Heart left ventricle (tissue), 16 donors: ENCODE data around the gene ZNF683. TPM values are rescaled to one million over a fixed set of nuclear protein-coding genes. Genes with fewer than 3 reads are reported as not detected.
A peak's percentile ranks its signal among the peaks of the same experiment; 100 is the strongest.

ENCODE experiments used
- ATAC-seq, 4 donors: fragments of 200-7000 bp; cut with Tn5 transposase; one replicate each; pipeline ENCODE4 v1.9.1; 2020 to 2022; ENCODE audit warnings: moderate library complexity in 4 of 4, mild to moderate bottlenecking in 3 of 4, moderate number of reproducible peaks in 1 of 4
- DNase-seq, 5 donors: peaks; one replicate each; pipeline ENCODE4 v3.0.0-alpha.2; 2020
- H3K27ac ChIP-seq, 12 donors: fragments of 200-600 bp; sonication (generic) in 4 of 12; one replicate each; pipeline versions ENCODE4 v1.5.0 to v1.8.0; 2016 to 2022; ENCODE audit warnings: mild to moderate bottlenecking in 2 of 12
- H3K27me3 ChIP-seq, 9 donors: fragments of 200-600 bp; sonication (generic) in 2 of 9; one replicate each; pipeline versions ENCODE4 v1.5.1 to v1.8.0; 2016 to 2022; ENCODE audit warnings: mild to moderate bottlenecking in 3 of 9
- H3K36me3 ChIP-seq, 9 donors: fragments of 200-600 bp; sonication (generic) in 2 of 9; one replicate each; pipeline versions ENCODE4 v1.5.0 to v1.8.0; 2018 to 2022; ENCODE audit warnings: mild to moderate bottlenecking in 2 of 9
- H3K4me1 ChIP-seq, 12 donors: fragments of 200-600 bp; sonication (generic) in 4 of 12; one replicate each; pipeline versions ENCODE4 v1.5.0 to v1.8.0; 2016 to 2022; ENCODE audit warnings: mild to moderate bottlenecking in 3 of 12
- H3K4me3 ChIP-seq, 12 donors: fragments of 200-600 bp; sonication (generic) in 4 of 12; one replicate each; pipeline versions ENCODE4 v1.5.0 to v1.8.0; 2017 to 2022; ENCODE audit warnings: mild to moderate bottlenecking in 9 of 12, moderate library complexity in 4 of 12
- H3K9me3 ChIP-seq, 12 donors: fragments of 200-600 bp; sonication (generic) in 4 of 12; one replicate each; pipeline versions ENCODE4 v1.5.0 to v1.8.0; 2016 to 2022; ENCODE audit warnings: mild to moderate bottlenecking in 1 of 12
- CTCF ChIP-seq, 12 donors: fragments of 200-600 bp; sonication (generic) in 4 of 12; IDR thresholded peaks; one replicate each; pipeline versions ENCODE4 v1.5.0 to v1.8.0; 2018 to 2022; ENCODE audit warnings: antibody characterized with exemption in 12 of 12, mild to moderate bottlenecking in 5 of 12
- POLR2A ChIP-seq, 2 donors: fragments of 450-650 bp; IDR thresholded peaks; one replicate each; pipeline ENCODE4 v1.6.1; 2017; ENCODE audit warnings: antibody characterized with exemption in 2 of 2, mild to moderate bottlenecking in 2 of 2, moderate library complexity in 2 of 2
- WGBS, 4 donors: extraction: QIAGEN DNeasy Blood & Tissue Kit in 2 of 4; methylation state at CpG; one replicate each; pipeline versions ENCODE4 v1.1.5 to v1.1.7; 2013 to 2018; 5-methylcytosine and 5-hydroxymethylcytosine counted together
- intact Hi-C, 10 donors: fragments of 100-400 bp; cut with DNase I; formaldehyde crosslinking; loops; one replicate each; pipeline versions ENCODE4 v1.11.1 to v1.14.2; 2022
- polyA plus RNA-seq, 2 donors: library from polyadenylated mRNA; stranded (reverse); fragments of 200-250 nt; gene quantifications; one replicate each; pipeline ENCODE4 v1.2.3, GENCODE V29; 2013
- total RNA-seq, 9 donors: library from RNA; depleted of rRNA in 2 of 9; stranded (reverse); fragments of >200 nt in 2 of 9; fragmentation: NEBNext Ultra II Directional in 3 of 9; extraction: Animal tissue kit (Norgen Biotek cat#: 25700) in 3 of 9; gene quantifications; one replicate each; pipeline versions ENCODE4 v1.1.0 to v1.2.4, GENCODE V29; 2016 to 2023
- donor health status: ischemic (EF 13 %, LVEDD 7.1; RV severe dilation, severe dysfunction).
- donor health status: healthy with polysubstance abuse.
- donor health status: DM: no; HTN: yes; CAD: no.
- donor health status: DM: no; HTN: no; CAD: no.
- donor health status: ischemic (EF 25% LVEDD 6.9; RV normal size, moderate dysfunction).
- donor health status: ischemic (EF 25% LVEDD 5.7; RV mildly dilated, moderate dysfunction).
- donor health status: healthy.
- donor health status: DM: yes; HTN: yes; CAD: no.
- donor health status: ischemic (EF 35%, LVEDD 5.7; RV mildly dilated, moderate dysfunction).
- donor health status: nonischemic (EF 11% LVEDD 7.7; RV severe dilation, severe dysfunction).
- donor health status: DM: yes; HTN: yes; CAD: no.
- donor health status: PGD.
- donor health status: ischemic (EF 29% LVEDD 5.4; RV normal size, mild dysfunction).
- donor health status: nonischemic (EF 23%, LVEDD 6.1; RV moderate dilation, normal function).

Gene ZNF683
- total and polyA plus RNA-seq, 11 donors, result 0.04 to 1.2 (median 0.38) TPM; not detected in 7

- no peak for TF ChIP-seq CTCF (IDR thresholded peaks at IDR 0.05)
- TF ChIP-seq POLR2A (IDR thresholded peaks at IDR 0.05), result no peak
- Histone ChIP-seq H3K4me1 (peaks cover 0 to 13% (median 0%) of the 10 kb centered on the region in 12 donors), H3K36me3 (no peaks in the 10 kb centered on the region), H3K9me3 (no peaks in the 10 kb centered on the region), H3K4me3 (no peak overlapping the region), H3K27ac (no peak overlapping the region), H3K27me3 (peaks cover 0 to 31% (median 0%) of the 10 kb centered on the region in 9 donors)
- no peak for ATAC-seq
- intact Hi-C loops, result no loop called here
- WGBS, 4 donors, result 81 to 87% (median 83%) methylated on average over 3 of the region's 3 CpGs
- no peak for DNase-seq
Measured at GRCh38 chr1:26384076-26384475, 11.5 kb upstream of the ZNF683 start.

- 94 to 98% (median 97%) methylated on average over 3 of the region's 3 CpGs for WGBS, 4 donors
- peaks cover 0 to 11% (median 0%) of the 10 kb centered on the region in 9 donors for H3K27me3 ChIP-seq
- intact Hi-C loops, result no loop called here
- no peak overlapping the region for H3K4me3 ChIP-seq
- H3K9me3 ChIP-seq, result no peaks in the 10 kb centered on the region
- DNase-seq (no peak), ATAC-seq (no peak)
- peaks cover 0 to 36% (median 0%) of the 10 kb centered on the region in 12 donors for H3K4me1 ChIP-seq
- H3K27ac ChIP-seq, result peak overlapping the region in 1 of 12 donors; percentile 76
- H3K36me3 ChIP-seq, result no peaks in the 10 kb centered on the region
- TF ChIP-seq POLR2A (IDR thresholded peaks at IDR 0.05) (no peak), CTCF (IDR thresholded peaks at IDR 0.05) (no peak)
Measured at GRCh38 chr1:26378879-26379251, 6.3 kb upstream of the ZNF683 start.

- DNase-seq, result peak in 1 of 5 donors; percentile 24
- intact Hi-C loops, result no loop called here
- H3K27me3 ChIP-seq, result peaks cover 0 to 11% (median 0%) of the 10 kb centered on the region in 9 donors
Measured at GRCh38 chr1:26378088-26378878, 5.7 kb upstream of the ZNF683 start.

More at GRCh38 chr1:26378088-26378878, 5.7 kb upstream of the ZNF683 start:
- H3K9me3 ChIP-seq, result no peaks in the 10 kb centered on the region
- peak overlapping the region in 1 of 12 donors; percentile 76 for H3K27ac ChIP-seq
- peak in 3 of 4 donors; percentile 36 to 73 (median 72) for ATAC-seq
- no peaks in the 10 kb centered on the region for H3K36me3 ChIP-seq
- WGBS, 4 donors, result 34 to 43% (median 37%) methylated on average over 4 to 5 of the region's 5 CpGs
- peaks cover 0 to 41% (median 0%) of the 10 kb centered on the region in 12 donors for H3K4me1 ChIP-seq
- no peak overlapping the region for H3K4me3 ChIP-seq
- TF ChIP-seq POLR2A (IDR thresholded peaks at IDR 0.05) (no peak), CTCF (IDR thresholded peaks at IDR 0.05) (no peak)
